ENCODE data around the gene ARSG.

Gene ARSG

DNA sequence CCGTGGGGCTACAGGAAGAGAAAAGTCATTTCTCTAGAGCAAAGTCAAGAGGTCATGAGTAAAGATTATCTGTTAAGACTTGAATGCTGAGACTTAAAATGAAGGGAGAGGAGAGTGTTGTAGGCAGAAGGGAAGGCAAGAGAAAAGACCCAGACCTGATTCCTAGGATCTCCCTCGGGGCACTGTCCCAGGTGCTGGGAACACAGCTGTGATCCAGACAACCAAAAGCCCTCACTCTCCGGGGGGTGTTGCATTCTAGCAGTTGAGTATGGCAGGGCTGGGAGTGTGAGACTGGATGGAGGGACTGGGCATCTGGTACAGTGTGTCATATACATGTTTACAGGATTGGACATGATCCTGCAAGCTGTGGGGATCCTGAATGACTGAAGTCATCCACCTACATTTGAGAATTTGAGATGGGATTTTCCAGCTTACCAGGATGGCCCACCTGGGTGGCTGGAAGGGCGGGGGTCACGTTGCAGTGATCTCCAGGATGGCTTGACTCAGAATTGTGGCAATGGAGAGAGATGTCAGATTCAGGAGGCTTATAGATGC is 29.1 kb downstream of the ARSG start:
- H3K4me1 ChIP-seq (ENCODE audit: control insufficient read depth, insufficient read depth, low read length, unreplicated experiment), result peaks cover 10% of the 10 kb centered on the region
- H3K27me3 ChIP-seq (ENCODE audit: insufficient read depth, low read length), result no peaks in the 10 kb centered on the region
- H3K79me2 ChIP-seq (ENCODE audit: control insufficient read depth, insufficient read depth, low read length, unreplicated experiment), result no peaks in the 10 kb centered on the region

DNA sequence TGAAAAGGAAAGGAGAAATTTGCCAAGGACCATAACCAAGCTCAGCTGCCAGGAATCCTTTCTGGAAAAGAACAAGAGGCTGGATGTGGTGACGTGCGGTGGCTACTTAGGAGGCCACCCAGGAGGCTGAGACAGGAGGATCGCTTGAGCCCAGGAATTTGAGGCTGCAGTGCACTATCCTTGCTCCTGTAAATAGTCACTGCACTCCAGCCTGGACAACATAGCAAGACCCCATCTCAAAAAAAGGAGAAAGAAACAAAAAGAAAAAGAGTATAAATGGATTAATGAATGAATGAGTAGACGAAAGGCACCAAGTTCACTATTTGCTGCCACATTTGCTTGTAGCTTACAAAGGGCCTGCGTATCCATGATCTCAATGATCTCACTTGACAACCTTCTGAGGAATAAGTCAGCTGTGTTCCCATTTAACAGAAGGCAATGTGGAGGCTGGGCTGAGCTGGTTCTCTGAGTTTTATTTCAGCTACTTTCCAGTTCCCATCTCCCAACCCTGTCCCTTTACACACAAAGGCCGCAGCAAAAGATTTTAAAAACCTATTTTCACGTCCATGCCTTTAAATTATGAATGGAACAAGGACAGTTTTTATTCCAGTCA is 29.8 kb downstream of the ARSG start:
- no peaks in the 10 kb centered on the region for H3K27me3 ChIP-seq (ENCODE audit: insufficient read depth, low read length)
- no peak overlapping the region for H2AFZ ChIP-seq (ENCODE audit: low read length, unreplicated experiment)
- no peaks in the 10 kb centered on the region for H3K79me2 ChIP-seq (ENCODE audit: control insufficient read depth, insufficient read depth, low read length, unreplicated experiment)
- peaks cover 10% of the 10 kb centered on the region for H3K4me1 ChIP-seq (ENCODE audit: control insufficient read depth, insufficient read depth, low read length, unreplicated experiment)
- H3K27ac ChIP-seq (ENCODE audit: low read depth, low read length), result no peak overlapping the region
- no peaks in the 10 kb centered on the region for H3K36me3 ChIP-seq (ENCODE audit: insufficient read depth, low read length)
- no peak overlapping the region for H3K4me3 ChIP-seq (ENCODE audit: low read depth, low read length)

More for the DNA sequence above, 29.1 kb downstream of the ARSG start:
- Histone ChIP-seq H2AFZ (ENCODE audit: low read length, unreplicated experiment) (no peak overlapping the region), H3K4me3 (ENCODE audit: low read depth, low read length) (no peak overlapping the region), H3K27ac (ENCODE audit: low read depth, low read length) (no peak overlapping the region), H3K36me3 (ENCODE audit: insufficient read depth, low read length) (no peaks in the 10 kb centered on the region)

DNA sequence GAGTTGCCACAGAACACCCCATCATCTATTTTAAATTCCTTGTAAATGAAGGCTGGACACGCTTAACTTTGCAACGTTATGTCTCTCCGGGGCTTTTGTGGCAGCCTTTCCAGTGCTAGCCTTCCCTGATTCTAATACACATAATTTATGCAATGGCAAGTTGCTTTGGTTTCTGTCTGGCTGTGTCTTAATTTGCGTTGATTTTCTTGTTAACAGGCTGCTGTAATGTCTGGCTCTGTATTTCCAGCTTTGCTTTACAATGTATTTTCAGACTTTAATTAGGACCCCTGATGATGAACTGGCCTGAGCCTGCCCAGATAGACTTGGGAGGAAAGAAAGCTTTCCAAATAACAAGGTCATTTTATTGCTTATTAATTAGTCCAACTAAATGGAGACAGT is 30.3 kb downstream of the ARSG start:
- H3K4me3 ChIP-seq (ENCODE audit: low read depth, low read length), result no peak overlapping the region
- H3K79me2 ChIP-seq (ENCODE audit: control insufficient read depth, insufficient read depth, low read length, unreplicated experiment), result no peaks in the 10 kb centered on the region
- peaks cover 10% of the 10 kb centered on the region for H3K4me1 ChIP-seq (ENCODE audit: control insufficient read depth, insufficient read depth, low read length, unreplicated experiment)
- no peak overlapping the region for H2AFZ ChIP-seq (ENCODE audit: low read length, unreplicated experiment)
- no peaks in the 10 kb centered on the region for H3K36me3 ChIP-seq (ENCODE audit: insufficient read depth, low read length)
- H3K27ac ChIP-seq (ENCODE audit: low read depth, low read length), result no peak overlapping the region
- H3K27me3 ChIP-seq (ENCODE audit: insufficient read depth, low read length), result no peaks in the 10 kb centered on the region

DNA sequence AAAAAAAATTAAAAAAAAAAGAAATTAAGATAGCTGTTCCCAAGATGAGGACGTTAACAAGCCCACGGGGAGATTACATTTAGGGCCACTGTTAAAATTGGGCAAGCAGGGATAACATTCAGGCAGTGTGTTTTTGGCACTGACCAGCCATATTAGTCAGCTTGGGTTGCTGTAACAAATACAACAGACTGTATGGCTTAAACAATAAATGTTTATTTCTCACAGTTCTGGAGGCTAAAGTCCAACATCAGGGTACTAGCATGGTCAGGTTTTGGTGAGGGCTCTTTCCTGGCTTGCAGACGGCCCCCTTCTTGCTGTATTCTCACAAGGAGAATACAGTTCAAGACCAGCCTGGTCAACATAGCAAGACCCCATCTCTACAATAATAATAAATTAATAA is 31.3 kb downstream of the ARSG start:
- Histone ChIP-seq H3K4me3 (ENCODE audit: low read depth, low read length) (no peak overlapping the region), H2AFZ (ENCODE audit: low read length, unreplicated experiment) (no peak overlapping the region), H3K27me3 (ENCODE audit: insufficient read depth, low read length) (no peaks in the 10 kb centered on the region), H3K4me1 (ENCODE audit: control insufficient read depth, insufficient read depth, low read length, unreplicated experiment) (peaks cover 10% of the 10 kb centered on the region), H3K36me3 (ENCODE audit: insufficient read depth, low read length) (no peaks in the 10 kb centered on the region), H3K27ac (ENCODE audit: low read depth, low read length) (no peak overlapping the region), H3K79me2 (ENCODE audit: control insufficient read depth, insufficient read depth, low read length, unreplicated experiment) (no peaks in the 10 kb centered on the region)

DNA sequence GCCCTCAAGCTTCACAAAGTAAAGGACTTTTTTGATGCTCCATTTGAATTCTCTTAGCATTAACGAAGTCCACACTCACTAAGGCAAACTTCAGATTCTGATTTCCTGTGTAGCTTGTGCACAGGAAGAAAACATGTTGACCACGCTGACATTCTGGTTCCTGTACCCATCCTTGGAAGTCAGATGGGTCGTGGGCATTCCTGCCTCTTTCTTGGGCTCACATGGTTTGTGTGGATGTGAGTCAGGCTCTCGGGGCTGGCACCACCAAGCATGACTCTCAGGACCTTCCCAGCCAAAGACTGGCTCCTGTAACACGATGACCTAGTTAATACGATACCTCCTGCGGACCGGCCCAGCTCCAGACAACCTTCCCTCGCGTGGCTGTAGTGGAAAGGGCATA is 32.8 kb downstream of the ARSG start:
- no peaks in the 10 kb centered on the region for H3K4me1 ChIP-seq (ENCODE audit: control insufficient read depth, insufficient read depth, low read length, unreplicated experiment)
- no peaks in the 10 kb centered on the region for H3K27me3 ChIP-seq (ENCODE audit: insufficient read depth, low read length)
- no peak overlapping the region for H3K4me3 ChIP-seq (ENCODE audit: low read depth, low read length)
- no peak overlapping the region for H2AFZ ChIP-seq (ENCODE audit: low read length, unreplicated experiment)
- H3K36me3 ChIP-seq (ENCODE audit: insufficient read depth, low read length), result no peaks in the 10 kb centered on the region
- no peaks in the 10 kb centered on the region for H3K79me2 ChIP-seq (ENCODE audit: control insufficient read depth, insufficient read depth, low read length, unreplicated experiment)
- H3K27ac ChIP-seq (ENCODE audit: low read depth, low read length), result no peak overlapping the region

DNA sequence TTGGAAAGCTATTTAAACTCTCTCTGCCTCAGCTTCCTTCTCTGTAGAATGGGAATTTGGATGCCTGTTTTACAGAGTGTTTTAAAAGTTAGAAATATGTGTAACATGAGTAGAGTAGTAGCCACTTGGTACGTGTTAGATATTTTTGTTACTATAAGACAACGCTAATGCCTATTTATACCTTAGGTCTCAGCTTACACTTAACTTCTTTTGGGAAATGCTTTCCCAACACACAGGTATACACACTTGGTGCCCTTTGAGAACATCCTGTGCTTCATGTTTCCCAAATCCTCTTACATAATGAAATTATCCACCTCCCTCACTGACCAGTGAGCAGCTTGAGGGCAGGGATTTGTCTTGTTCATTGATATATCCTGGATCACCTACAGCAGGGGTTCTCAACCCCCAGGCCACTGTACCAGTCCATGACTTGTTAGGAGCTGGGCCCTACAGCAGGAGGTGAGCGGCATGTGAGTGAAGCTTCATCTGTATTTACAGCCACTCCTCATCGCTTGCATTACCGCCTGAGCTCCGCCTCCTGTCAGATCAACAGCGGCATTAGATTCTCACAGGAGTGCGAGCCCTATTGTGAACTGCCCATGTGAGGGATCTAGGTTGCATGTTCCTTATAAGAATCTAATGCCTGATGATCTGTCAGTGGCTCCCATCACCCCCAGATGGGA is 33.5 kb downstream of the ARSG start:
- no peaks in the 10 kb centered on the region for H3K27me3 ChIP-seq (ENCODE audit: insufficient read depth, low read length)
- no peak overlapping the region for H3K4me3 ChIP-seq (ENCODE audit: low read depth, low read length)
- no peaks in the 10 kb centered on the region for H3K79me2 ChIP-seq (ENCODE audit: control insufficient read depth, insufficient read depth, low read length, unreplicated experiment)
- no peak overlapping the region for H2AFZ ChIP-seq (ENCODE audit: low read length, unreplicated experiment)
- H3K36me3 ChIP-seq (ENCODE audit: insufficient read depth, low read length), result no peaks in the 10 kb centered on the region
- H3K27ac ChIP-seq (ENCODE audit: low read depth, low read length), result no peak overlapping the region
- H3K4me1 ChIP-seq (ENCODE audit: control insufficient read depth, insufficient read depth, low read length, unreplicated experiment), result no peaks in the 10 kb centered on the region

DNA sequence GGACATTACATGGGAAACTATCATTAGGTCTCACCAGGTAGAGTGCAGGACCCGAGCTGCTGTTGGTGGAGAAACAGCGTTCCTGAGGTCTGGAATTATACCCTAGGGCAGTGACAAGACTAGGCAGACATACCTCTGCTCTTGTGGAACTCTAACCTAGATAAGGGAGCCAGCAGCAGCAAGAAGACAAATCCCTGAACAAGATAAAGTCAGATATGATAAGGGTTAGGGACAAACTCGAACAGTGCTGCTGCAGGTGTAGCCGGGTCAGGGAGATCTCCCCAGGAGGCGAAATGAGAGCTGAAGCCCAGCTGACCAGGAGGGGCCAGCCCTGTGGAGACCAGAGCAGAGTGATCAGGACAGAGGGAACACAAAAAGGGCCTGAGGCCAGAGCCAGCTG is 34.7 kb downstream of the ARSG start:
- Histone ChIP-seq H3K79me2 (ENCODE audit: control insufficient read depth, insufficient read depth, low read length, unreplicated experiment) (no peaks in the 10 kb centered on the region), H3K4me3 (ENCODE audit: low read depth, low read length) (no peak overlapping the region), H3K27ac (ENCODE audit: low read depth, low read length) (no peak overlapping the region), H3K36me3 (ENCODE audit: insufficient read depth, low read length) (no peaks in the 10 kb centered on the region), H2AFZ (ENCODE audit: low read length, unreplicated experiment) (no peak overlapping the region), H3K27me3 (ENCODE audit: insufficient read depth, low read length) (no peaks in the 10 kb centered on the region), H3K4me1 (ENCODE audit: control insufficient read depth, insufficient read depth, low read length, unreplicated experiment) (no peaks in the 10 kb centered on the region)

DNA sequence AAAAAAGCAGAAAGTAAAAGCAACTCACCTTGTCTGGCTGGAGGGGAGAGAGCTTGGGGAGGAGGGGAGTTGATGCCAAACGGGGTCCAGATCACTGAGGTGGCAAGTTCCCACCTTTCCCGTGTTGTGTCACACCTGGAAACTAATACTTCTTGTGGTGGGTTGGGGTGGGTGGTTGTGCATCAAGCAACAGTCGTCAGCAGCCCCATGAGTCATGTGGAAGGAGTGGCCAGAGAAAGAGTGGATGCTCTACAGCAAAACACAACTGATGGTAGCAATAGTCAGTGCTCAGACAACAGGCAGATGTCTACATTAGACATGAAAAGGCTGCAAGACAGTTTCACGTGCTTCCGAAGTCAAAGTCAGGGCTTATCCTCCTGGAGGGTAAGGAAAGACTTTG is 35.4 kb downstream of the ARSG start:
- Histone ChIP-seq H3K4me3 (ENCODE audit: low read depth, low read length) (no peak overlapping the region), H2AFZ (ENCODE audit: low read length, unreplicated experiment) (no peak overlapping the region), H3K79me2 (ENCODE audit: control insufficient read depth, insufficient read depth, low read length, unreplicated experiment) (no peaks in the 10 kb centered on the region), H3K4me1 (ENCODE audit: control insufficient read depth, insufficient read depth, low read length, unreplicated experiment) (no peaks in the 10 kb centered on the region), H3K27me3 (ENCODE audit: insufficient read depth, low read length) (no peaks in the 10 kb centered on the region), H3K36me3 (ENCODE audit: insufficient read depth, low read length) (no peaks in the 10 kb centered on the region), H3K27ac (ENCODE audit: low read depth, low read length) (no peak overlapping the region)

DNA sequence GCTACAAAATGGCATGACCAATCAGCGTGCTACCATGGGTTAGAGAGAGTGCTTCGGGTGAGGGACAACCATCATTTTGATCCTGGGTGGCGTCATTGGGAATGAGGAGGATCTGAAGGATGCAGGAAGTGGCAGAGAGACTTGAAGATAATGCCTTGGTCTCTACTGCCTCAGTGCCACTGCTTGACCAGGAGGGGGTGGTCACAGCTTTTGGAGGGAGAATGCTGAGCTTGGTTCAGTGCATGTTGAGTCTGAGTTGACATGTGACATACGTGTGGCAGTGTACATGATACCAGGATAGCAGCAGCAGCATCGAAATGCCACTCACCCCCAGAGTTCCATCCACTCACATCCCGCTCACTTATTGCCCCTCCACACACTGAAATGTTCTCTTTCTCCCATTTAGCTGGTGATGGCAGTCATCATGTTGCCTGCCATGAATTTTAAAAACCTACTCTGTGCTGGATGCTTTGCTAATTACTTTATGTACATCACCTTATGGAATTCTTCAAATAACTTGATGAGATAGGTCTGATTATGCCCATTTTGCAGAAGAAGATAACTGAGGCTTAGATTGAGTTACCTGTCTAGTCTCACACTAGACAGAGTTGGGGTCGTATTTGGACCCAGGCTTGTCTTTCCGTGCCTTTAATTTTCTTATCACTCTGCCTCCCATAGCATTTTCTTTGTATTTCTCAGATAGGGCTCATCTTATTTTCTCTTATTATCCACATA is 36.7 kb downstream of the ARSG start:
- no peaks in the 10 kb centered on the region for H3K4me1 ChIP-seq (ENCODE audit: control insufficient read depth, insufficient read depth, low read length, unreplicated experiment)
- H3K27ac ChIP-seq (ENCODE audit: low read depth, low read length), result no peak overlapping the region
- no peak overlapping the region for H2AFZ ChIP-seq (ENCODE audit: low read length, unreplicated experiment)
- H3K79me2 ChIP-seq (ENCODE audit: control insufficient read depth, insufficient read depth, low read length, unreplicated experiment), result no peaks in the 10 kb centered on the region
- no peaks in the 10 kb centered on the region for H3K36me3 ChIP-seq (ENCODE audit: insufficient read depth, low read length)
- no peak overlapping the region for H3K4me3 ChIP-seq (ENCODE audit: low read depth, low read length)
- H3K27me3 ChIP-seq (ENCODE audit: insufficient read depth, low read length), result no peaks in the 10 kb centered on the region

DNA sequence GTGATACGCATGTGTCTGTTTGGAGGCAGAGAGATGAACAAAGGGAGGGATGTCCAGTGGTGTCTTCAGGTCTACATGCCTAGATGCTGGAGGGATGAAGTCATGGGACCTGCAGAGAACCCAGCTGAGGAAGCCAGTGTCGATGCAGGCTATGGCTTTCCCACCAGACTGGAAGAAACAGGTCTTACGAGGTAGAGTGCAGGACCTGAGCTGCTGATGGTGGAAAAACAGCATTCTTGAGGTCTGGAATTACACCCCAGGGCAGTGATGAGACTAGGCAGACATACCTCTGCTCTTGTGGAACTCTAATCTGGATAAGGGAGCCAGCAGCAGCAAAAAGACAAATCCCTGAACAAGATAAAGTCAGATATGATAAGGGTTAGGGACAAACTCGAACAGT is 37.4 kb downstream of the ARSG start:
- H3K27ac ChIP-seq (ENCODE audit: low read depth, low read length), result no peak overlapping the region
- no peak overlapping the region for H3K4me3 ChIP-seq (ENCODE audit: low read depth, low read length)
- H3K36me3 ChIP-seq (ENCODE audit: insufficient read depth, low read length), result no peaks in the 10 kb centered on the region
- H3K79me2 ChIP-seq (ENCODE audit: control insufficient read depth, insufficient read depth, low read length, unreplicated experiment), result no peaks in the 10 kb centered on the region
- H2AFZ ChIP-seq (ENCODE audit: low read length, unreplicated experiment), result no peak overlapping the region
- no peaks in the 10 kb centered on the region for H3K27me3 ChIP-seq (ENCODE audit: insufficient read depth, low read length)
- no peaks in the 10 kb centered on the region for H3K4me1 ChIP-seq (ENCODE audit: control insufficient read depth, insufficient read depth, low read length, unreplicated experiment)

Measured in ACC112 (cell line).